ENCODE measurements around the gene CDH18. TPM values are rescaled to one million over a fixed set of nuclear protein-coding genes. Genes with fewer than 3 reads are reported as not detected.

The CDH18 gene
- total RNA-seq, 1 donor from 2014 or later = not detected

DNA sequence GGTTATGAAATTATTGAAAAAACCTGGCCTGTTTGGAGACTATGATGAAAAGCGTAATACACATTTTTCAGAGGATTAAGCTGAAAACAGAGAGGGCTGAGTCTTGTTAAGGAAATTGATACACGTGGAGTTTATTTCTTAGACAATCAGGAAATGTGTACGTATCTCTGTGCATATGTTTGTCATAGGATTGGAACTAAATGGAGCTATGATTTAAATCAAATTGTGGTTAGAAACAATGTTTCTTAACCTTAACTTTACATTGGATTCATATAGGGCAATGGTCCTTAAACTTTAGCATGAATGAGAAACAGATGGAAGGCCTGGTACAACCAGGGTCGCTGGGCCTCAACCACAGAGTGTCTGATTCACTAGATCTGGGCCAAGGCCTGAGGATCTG lies 451.6 kb downstream of the CDH18 start:
- no peak for DNase-seq (ENCODE audit: low spot score in 2 of 2)
- no peak overlapping the region for H3K27ac ChIP-seq
- TF ChIP-seq, protein P1, sequence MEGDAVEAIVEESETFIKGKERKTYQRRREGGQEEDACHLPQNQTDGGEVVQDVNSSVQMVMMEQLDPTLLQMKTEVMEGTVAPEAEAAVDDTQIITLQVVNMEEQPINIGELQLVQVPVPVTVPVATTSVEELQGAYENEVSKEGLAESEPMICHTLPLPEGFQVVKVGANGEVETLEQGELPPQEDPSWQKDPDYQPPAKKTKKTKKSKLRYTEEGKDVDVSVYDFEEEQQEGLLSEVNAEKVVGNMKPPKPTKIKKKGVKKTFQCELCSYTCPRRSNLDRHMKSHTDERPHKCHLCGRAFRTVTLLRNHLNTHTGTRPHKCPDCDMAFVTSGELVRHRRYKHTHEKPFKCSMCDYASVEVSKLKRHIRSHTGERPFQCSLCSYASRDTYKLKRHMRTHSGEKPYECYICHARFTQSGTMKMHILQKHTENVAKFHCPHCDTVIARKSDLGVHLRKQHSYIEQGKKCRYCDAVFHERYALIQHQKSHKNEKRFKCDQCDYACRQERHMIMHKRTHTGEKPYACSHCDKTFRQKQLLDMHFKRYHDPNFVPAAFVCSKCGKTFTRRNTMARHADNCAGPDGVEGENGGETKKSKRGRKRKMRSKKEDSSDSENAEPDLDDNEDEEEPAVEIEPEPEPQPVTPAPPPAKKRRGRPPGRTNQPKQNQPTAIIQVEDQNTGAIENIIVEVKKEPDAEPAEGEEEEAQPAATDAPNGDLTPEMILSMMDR (IDR thresholded peaks at IDR 0.05) = no peak
- no peaks in the 10 kb centered on the region for H3K36me3 ChIP-seq
- intact Hi-C loops (cut with DNase I) = no loop called here
- H3K4me1 ChIP-seq = no peaks in the 10 kb centered on the region
- no peaks in the 10 kb centered on the region for H3K9me3 ChIP-seq
- H3K27me3 ChIP-seq = no peaks in the 10 kb centered on the region
- H3K4me3 ChIP-seq = no peak overlapping the region

DNA sequence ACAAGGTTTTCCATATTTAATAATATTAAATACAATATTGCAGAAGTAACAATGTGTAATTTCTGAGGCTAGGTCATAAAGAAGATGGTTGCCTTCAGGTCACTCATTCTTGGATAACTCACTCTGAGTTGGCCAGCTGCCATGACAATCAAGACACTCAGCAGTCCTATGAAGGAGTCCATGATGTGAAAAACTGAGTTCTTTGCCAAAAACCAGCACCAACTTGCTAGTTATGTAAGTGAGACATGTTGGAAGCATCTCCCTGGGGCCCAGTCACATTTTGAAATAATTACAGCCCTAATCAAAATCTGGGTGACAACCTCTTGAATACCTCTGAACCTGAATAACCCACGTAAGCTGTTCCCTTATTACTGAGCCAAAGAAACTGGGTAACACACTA lies 453.2 kb downstream of the CDH18 start:
- Histone ChIP-seq H3K4me3 (no peak overlapping the region), H3K9me3 (no peaks in the 10 kb centered on the region), H3K27ac (no peak overlapping the region), H3K27me3 (no peaks in the 10 kb centered on the region), H3K36me3 (no peaks in the 10 kb centered on the region), H3K4me1 (no peaks in the 10 kb centered on the region)
- intact Hi-C loops (cut with DNase I) = no loop called here
- TF ChIP-seq, protein P1 (IDR thresholded peaks at IDR 0.05) = no peak
- no peak for DNase-seq (ENCODE audit: low spot score in 2 of 2)

DNA sequence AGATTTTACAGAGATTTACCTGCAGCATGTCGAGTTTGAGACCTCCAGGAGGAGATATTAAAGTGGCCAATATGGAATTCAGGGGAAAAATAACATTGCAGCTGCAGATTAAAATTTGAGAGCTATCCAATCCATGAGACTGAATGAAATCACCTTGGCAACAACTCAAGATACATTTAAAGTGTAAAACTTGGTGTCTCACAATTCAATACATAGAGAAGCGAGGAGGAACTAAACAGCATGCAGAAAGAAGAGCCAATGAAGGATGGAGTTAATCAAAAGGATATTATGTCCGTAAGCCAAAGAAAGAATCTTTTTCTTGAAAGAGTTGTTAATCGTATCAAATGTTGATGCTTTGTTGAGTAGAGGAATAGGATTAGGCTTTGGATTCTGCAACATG lies 455.1 kb downstream of the CDH18 start:
- TF ChIP-seq, protein P1 (IDR thresholded peaks at IDR 0.05) = no peak
- DNase-seq (ENCODE audit: low spot score in 2 of 2) = no peak
- intact Hi-C loops (cut with DNase I) = no loop called here
- Histone ChIP-seq H3K36me3 (no peaks in the 10 kb centered on the region), H3K27ac (no peak overlapping the region), H3K9me3 (no peaks in the 10 kb centered on the region), H3K4me3 (no peak overlapping the region), H3K4me1 (no peaks in the 10 kb centered on the region), H3K27me3 (no peaks in the 10 kb centered on the region)

DNA sequence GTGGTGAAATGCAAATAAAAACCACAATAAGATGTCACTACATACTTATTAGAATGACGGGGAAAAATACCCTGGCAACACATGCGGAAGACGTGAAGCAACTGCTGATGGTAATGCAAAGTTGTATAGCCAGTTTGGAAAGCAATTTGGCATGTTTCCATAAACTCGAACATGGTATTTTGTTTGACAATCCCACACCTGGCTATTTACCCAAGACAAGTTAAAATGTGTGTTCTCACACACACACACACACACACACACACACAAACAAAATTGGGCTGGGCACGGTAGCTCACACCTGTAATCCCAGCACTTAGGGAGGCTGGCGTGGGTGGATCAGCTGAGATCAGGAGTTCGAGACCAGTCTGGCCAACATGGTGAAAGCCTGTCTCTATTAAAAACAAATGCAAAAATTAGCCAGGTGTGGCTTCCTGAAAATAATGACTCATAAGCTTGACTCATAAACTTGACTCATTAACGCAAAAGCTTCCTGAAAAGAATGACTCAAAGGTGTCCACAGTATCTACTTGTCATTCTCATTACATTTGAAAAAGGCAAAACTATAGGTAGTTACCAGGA lies 456.5 kb downstream of the CDH18 start:
- intact Hi-C loops (cut with DNase I) = no loop called here
- Histone ChIP-seq H3K27me3 (no peaks in the 10 kb centered on the region), H3K36me3 (no peaks in the 10 kb centered on the region), H3K4me1 (no peaks in the 10 kb centered on the region), H3K27ac (no peak overlapping the region), H3K4me3 (no peak overlapping the region), H3K9me3 (no peaks in the 10 kb centered on the region)
- DNase-seq (ENCODE audit: low spot score in 2 of 2) = no peak
- TF ChIP-seq, protein P1 (IDR thresholded peaks at IDR 0.05) = no peak

DNA sequence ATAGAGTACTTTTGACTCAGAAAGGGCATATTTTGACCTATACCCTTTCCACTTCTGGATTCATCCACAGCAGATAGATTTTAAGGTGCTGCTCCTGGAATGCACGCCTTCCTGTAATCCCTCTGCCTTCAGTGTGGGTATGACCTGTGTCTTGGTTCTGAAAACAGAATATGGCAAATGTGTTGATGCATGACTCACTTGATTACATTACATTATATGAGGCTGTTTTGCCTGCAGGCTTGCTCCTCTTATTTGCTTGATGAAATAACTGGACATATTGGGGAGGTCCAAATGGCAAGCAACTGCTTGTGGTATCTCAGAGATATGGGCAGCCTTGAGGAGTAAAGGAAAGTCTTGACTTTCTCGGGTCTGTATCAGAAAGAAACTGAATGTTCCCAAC lies 468.6 kb downstream of the CDH18 start:
- H3K27me3 ChIP-seq = no peaks in the 10 kb centered on the region
- DNase-seq (ENCODE audit: low spot score in 2 of 2) = no peak
- no peak overlapping the region for H3K27ac ChIP-seq
- no peak overlapping the region for H3K4me3 ChIP-seq
- H3K4me1 ChIP-seq = no peaks in the 10 kb centered on the region
- TF ChIP-seq, protein P1 (IDR thresholded peaks at IDR 0.05) = no peak
- intact Hi-C loops (cut with DNase I) = no loop called here
- no peaks in the 10 kb centered on the region for H3K9me3 ChIP-seq
- no peaks in the 10 kb centered on the region for H3K36me3 ChIP-seq

DNA sequence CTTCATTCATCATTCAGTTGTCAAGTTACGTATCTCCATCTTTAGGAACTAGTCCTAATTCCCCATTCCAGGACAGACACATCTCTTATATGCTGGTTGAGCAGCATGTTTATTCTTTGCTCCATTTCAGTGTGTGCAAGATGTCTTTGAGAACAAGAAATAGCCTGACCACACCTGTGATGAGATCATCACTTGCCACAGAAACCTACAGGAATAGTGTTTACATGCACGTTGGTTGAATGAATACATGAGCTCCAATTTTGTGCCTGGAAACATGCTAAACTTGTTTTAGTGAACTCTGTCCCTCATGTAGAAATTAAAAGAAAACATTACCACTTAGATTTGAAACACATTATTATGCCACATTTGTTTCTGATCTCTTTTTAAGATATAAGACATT lies 489.1 kb downstream of the CDH18 start:
- TF ChIP-seq, protein P1 (IDR thresholded peaks at IDR 0.05) = no peak
- DNase-seq (ENCODE audit: low spot score in 2 of 2) = no peak
- Histone ChIP-seq H3K27me3 (no peaks in the 10 kb centered on the region), H3K27ac (no peak overlapping the region), H3K4me3 (no peak overlapping the region), H3K9me3 (no peaks in the 10 kb centered on the region), H3K36me3 (no peaks in the 10 kb centered on the region), H3K4me1 (no peaks in the 10 kb centered on the region)
- intact Hi-C loops (cut with DNase I) = no loop called here
